Right lobe of liver (tissue), 4 donors: ENCODE measurements around the gene SNRNP200.

Source experiments
- CTCF ChIP-seq, 4 donors: fragments of 200-600 bp in 3 of 4; fragments of 450-650 bp in 1 of 4; IDR thresholded peaks; one replicate each; pipeline versions ENCODE4 v1.5.1 to v1.8.0; 2016 to 2022; ENCODE audit warnings: antibody characterized with exemption in 4 of 4, mild to moderate bottlenecking in 2 of 4
- POLR2A ChIP-seq: fragments of 450-650 bp; IDR thresholded peaks from one replicate; pipeline ENCODE4 v1.6.1; 2017; ENCODE audit warnings: antibody characterized with exemption, mild to moderate bottlenecking
- donor health status: DM: no; HTN: no; CAD: no.
- donor health status: DM: no; HTN: no; CAD: no.
- donor health status: DM: no; HTN: yes; CAD: no.

DNA sequence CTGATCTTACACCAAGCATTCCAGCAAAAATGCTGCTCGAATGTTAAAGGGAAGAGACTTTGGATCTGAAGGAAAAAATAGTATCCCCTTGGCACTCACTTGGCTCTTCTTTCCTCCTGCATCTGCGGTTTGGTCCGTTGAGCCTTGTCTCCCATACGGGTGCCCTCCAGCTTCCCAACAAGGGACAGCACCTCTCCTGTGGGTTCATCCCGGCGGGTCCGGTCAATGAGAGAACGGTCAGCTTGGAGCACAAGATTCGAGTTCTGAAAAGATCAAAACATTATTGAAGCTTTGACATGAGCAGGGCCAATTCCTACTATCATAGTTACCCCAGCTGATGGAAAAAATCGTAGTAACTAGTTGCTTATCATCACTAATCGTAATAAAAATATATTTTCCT lies 740 bp downstream of the SNRNP200 start:
- TF ChIP-seq CTCF (IDR thresholded peaks at IDR 0.05) (no peak), POLR2A (no peak)
